ENCODE results near the gene PPM1H.

GRCh38 chr12:62769076-62769619 is 165.8 kb downstream of the PPM1H start:
- TF ChIP-seq CTCF (tag by site-specific recombination; IDR thresholded peaks at IDR 0.05) = no peak
- TF ChIP-seq ZBTB1 (tag by site-specific recombination; IDR thresholded peaks at IDR 0.05) = no peak
- no peak for TF ChIP-seq ZXDB (tag by site-specific recombination; IDR thresholded peaks at IDR 0.05)
